Measurements from ENCODE around the gene SENP5. TPM values are rescaled to one million over a fixed set of nuclear protein-coding genes. Genes with fewer than 3 reads are reported as not detected.
"Not testable (repeated sequence)": the region's sequence is repeated elsewhere in the genome, so short reads cannot be mapped to it uniquely, and the experiment has no call there.

Gene SENP5
- total and polyA plus RNA-seq, 4 donors, result 3.9 to 26.9 (median 14.3) TPM

DNA sequence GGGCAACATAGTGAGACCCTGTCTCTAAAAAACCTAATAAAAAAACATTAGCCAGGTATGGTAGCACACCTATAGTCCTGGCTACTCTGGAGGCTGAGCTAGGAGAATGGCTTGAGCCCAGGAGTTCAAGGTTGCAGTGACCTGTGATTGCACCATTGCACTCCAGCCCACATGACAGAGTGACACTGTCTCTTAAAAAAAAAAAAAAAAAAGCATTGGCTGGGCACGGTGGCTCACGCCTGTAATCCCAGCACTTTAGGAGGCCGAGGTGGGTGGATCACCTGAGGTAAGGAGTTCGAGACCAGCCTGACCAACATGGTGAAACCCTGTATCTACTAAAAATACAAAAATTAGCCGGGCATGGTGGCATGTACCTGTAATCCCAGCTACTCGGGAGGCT is 28.4 kb upstream of the SENP5 start:
- H3K27ac ChIP-seq (ENCODE audit: low read depth in 1 of 2, low read length in 2 of 2); H3K36me3 ChIP-seq (ENCODE audit: control insufficient read depth in 4 of 4, insufficient read depth in 3 of 4, low read depth in 1 of 4, low read length in 3 of 4); H3K4me1 ChIP-seq (ENCODE audit: control insufficient read depth in 4 of 4, insufficient read depth in 4 of 4, low read length in 3 of 4); H3K27me3 ChIP-seq (ENCODE audit: control insufficient read depth in 4 of 4, insufficient read depth in 4 of 4, low read length in 3 of 4); H3K4me3 ChIP-seq (ENCODE audit: low read depth in 1 of 3, low read length in 3 of 3); DNase-seq (ENCODE audit: low spot score); H3K9ac ChIP-seq (ENCODE audit: low read depth in 1 of 2, low read length in 2 of 2); H3K9me3 ChIP-seq (ENCODE audit: control insufficient read depth in 4 of 4, low read length in 3 of 4): not testable (repeated sequence)
- TF ChIP-seq, protein P1, sequence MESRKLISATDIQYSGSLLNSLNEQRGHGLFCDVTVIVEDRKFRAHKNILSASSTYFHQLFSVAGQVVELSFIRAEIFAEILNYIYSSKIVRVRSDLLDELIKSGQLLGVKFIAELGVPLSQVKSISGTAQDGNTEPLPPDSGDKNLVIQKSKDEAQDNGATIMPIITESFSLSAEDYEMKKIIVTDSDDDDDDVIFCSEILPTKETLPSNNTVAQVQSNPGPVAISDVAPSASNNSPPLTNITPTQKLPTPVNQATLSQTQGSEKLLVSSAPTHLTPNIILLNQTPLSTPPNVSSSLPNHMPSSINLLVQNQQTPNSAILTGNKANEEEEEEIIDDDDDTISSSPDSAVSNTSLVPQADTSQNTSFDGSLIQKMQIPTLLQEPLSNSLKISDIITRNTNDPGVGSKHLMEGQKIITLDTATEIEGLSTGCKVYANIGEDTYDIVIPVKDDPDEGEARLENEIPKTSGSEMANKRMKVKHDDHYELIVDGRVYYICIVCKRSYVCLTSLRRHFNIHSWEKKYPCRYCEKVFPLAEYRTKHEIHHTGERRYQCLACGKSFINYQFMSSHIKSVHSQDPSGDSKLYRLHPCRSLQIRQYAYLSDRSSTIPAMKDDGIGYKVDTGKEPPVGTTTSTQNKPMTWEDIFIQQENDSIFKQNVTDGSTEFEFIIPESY (IDR thresholded peaks at IDR 0.05), result peak; percentile 39
- TF ChIP-seq RAD21 (IDR thresholded peaks at IDR 0.05) (peak in 1 of 2 donors; percentile 43), HNF4A (conservative IDR thresholded peaks at IDR 0.05) (peak; percentile 67 to 72), RXRA (IDR thresholded peaks at IDR 0.05) (peak; percentile 75 to 82), SP1 (IDR thresholded peaks at IDR 0.05) (peak; percentile 30), GABPA (IDR thresholded peaks at IDR 0.05 in 1 of 2, conservative IDR thresholded peaks at IDR 0.05 in 1 of 2) (peak in 1 of 2 donors; percentile 43), NR2F2 (IDR thresholded peaks at IDR 0.05) (peak; percentile 79)
- TF ChIP-seq, protein P2, sequence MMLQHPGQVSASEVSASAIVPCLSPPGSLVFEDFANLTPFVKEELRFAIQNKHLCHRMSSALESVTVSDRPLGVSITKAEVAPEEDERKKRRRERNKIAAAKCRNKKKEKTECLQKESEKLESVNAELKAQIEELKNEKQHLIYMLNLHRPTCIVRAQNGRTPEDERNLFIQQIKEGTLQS (IDR thresholded peaks at IDR 0.05), result peak; percentile 40
- TF ChIP-seq, protein P3, sequence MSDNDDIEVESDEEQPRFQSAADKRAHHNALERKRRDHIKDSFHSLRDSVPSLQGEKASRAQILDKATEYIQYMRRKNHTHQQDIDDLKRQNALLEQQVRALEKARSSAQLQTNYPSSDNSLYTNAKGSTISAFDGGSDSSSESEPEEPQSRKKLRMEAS (IDR thresholded peaks at IDR 0.05), result peak; percentile 33
- whole genome bisulfite sequencing, result 53% methylated on average over 6 of the region's 6 CpGs

DNA sequence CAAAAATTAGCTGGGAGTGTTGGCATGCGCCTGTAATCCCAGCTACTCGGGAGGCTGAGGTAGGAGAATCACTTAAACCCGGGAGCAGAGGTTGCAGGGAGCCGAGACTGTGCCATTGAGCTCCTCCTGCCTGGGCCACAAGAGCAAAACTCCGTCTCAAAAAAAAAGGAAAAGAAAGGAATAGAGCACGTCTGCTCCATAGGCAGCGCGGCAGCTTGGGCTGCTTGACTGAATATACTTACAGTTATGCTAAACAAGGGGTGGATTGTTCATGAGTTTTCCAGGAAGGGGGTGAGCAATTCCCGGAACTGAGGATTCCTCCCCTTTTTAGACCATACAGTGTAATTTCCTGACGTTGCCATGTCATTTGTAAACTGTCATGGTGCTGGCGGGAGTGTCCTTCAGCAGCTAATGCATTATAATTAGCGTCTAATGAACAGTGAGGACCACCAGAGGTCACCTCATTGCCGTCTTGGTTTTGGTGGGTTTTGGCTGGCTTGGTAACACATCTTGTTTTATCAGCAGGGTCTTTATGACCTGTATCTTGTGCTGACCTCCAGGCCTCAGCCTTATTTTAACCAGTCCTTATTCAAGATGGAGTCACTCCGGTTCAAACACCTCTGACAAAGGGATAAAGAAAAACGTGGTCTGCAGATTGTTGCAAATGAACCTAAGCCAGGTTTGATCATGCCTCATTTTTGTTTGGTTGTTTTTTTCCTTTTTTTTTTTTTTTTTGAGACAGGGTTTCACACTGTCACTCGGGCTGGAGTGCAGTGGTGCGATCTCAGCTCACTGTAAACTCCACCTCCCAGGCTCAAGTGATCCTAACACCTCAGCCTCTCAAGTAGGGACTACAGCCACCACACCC is 24.9 kb upstream of the SENP5 start:
- Histone ChIP-seq H3K27me3 (ENCODE audit: control insufficient read depth in 4 of 4, insufficient read depth in 4 of 4, low read length in 3 of 4) (no peaks in the 10 kb centered on the region), H3K36me3 (ENCODE audit: control insufficient read depth in 4 of 4, insufficient read depth in 3 of 4, low read depth in 1 of 4, low read length in 3 of 4) (no peaks in the 10 kb centered on the region), H3K9me3 (ENCODE audit: control insufficient read depth in 4 of 4, low read length in 3 of 4) (no peaks in the 10 kb centered on the region), H3K4me1 (ENCODE audit: control insufficient read depth in 4 of 4, insufficient read depth in 4 of 4, low read length in 3 of 4) (peaks cover 0 to 3% (median 2%) of the 10 kb centered on the region in 4 donors), H3K9ac (ENCODE audit: low read depth in 1 of 2, low read length in 2 of 2) (no peak overlapping the region), H3K4me3 (ENCODE audit: low read depth in 1 of 3, low read length in 3 of 3) (no peak overlapping the region), H3K27ac (ENCODE audit: low read depth in 1 of 2, low read length in 2 of 2) (no peak overlapping the region)
- DNase-seq (ENCODE audit: low spot score), result no peak
- WGBS, result 83% methylated on average over 17 of the region's 17 CpGs
- TF ChIP-seq, protein P2 (IDR thresholded peaks at IDR 0.05), result no peak
- TF ChIP-seq RAD21 (IDR thresholded peaks at IDR 0.05), result no peak
- no peak for TF ChIP-seq HNF4A (conservative IDR thresholded peaks at IDR 0.05)
- TF ChIP-seq, protein P4, sequence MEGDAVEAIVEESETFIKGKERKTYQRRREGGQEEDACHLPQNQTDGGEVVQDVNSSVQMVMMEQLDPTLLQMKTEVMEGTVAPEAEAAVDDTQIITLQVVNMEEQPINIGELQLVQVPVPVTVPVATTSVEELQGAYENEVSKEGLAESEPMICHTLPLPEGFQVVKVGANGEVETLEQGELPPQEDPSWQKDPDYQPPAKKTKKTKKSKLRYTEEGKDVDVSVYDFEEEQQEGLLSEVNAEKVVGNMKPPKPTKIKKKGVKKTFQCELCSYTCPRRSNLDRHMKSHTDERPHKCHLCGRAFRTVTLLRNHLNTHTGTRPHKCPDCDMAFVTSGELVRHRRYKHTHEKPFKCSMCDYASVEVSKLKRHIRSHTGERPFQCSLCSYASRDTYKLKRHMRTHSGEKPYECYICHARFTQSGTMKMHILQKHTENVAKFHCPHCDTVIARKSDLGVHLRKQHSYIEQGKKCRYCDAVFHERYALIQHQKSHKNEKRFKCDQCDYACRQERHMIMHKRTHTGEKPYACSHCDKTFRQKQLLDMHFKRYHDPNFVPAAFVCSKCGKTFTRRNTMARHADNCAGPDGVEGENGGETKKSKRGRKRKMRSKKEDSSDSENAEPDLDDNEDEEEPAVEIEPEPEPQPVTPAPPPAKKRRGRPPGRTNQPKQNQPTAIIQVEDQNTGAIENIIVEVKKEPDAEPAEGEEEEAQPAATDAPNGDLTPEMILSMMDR (IDR thresholded peaks at IDR 0.05; ENCODE audit: low read depth, low read length, missing input control), result no peak
